HCT116 (cell line): ENCODE data around the gene PLB1. TPM values are rescaled to one million over a fixed set of nuclear protein-coding genes. Genes with fewer than 3 reads are reported as not detected.

Experiments used
- ATAC-seq: fragments of 200-7000 bp; cut with Tn5 transposase; 2 replicates; pipeline ENCODE4 v1.9.1; 2020; ENCODE audit warnings: mild to moderate bottlenecking, moderate library complexity
- BruUV-seq: library from RNA; stranded (reverse); fragments of 400-500 nt; replicated peaks from 2 replicates; lab custom pipeline; 2021; lab: Mats Ljungman, UMichigan
- CTCF ChIA-PET: fragments of 300-600 bp; sonication (Branson Sonifier 250); formaldehyde crosslinking; loops from one replicate; lab custom pipeline; 2021; ENCODE audit warnings: antibody characterized with exemption; lab: Charles Lee
- POLR2A ChIA-PET: fragments of 300-600, 350-600 bp; sonication (Branson Sonifier 250); formaldehyde crosslinking; loops from one replicate; lab custom pipeline; 2021; ENCODE audit warnings: antibody characterized with exemption; lab: Charles Lee
- RAD21 ChIA-PET, 2 experiments: fragments of 300-600 bp; sonication (Branson Sonifier 250); formaldehyde crosslinking; loops; one replicate each; lab custom pipeline; 2023; ENCODE audit warnings: low total read pairs in 2 of 2; ENCODE audit not compliant: uncharacterized antibody in 2 of 2, unreplicated experiment in 2 of 2, low non-redundant PET in 1 of 2; lab: Charles Lee
- DNase-seq: peaks from one replicate; pipeline ENCODE4 v3.0.0-alpha.2; 2010; ENCODE audit warnings: low read depth, low spot score
- H2AFZ ChIP-seq: fragments of 200-600 bp; shearing (Covaris generic), sonication (generic); 2 replicates; pipeline ENCODE4 v1.6.1; 2017; ENCODE audit warnings: low read depth, mixed run types, mixed read lengths, antibody characterized with exemption, low read length; ENCODE audit not compliant: poor library complexity, severe bottlenecking
- H3K27ac ChIP-seq: 2 replicates; pipeline ENCODE4 v1.5.1; 2012; ENCODE audit warnings: low read depth, low read length
- H3K27me3 ChIP-seq: fragments of 200-600 bp; sonication (generic); 2 replicates; pipeline ENCODE4 v1.6.1; 2016; ENCODE audit warnings: mixed run types, low read length, mixed read lengths; ENCODE audit not compliant: insufficient read depth
- H3K36me3 ChIP-seq, 2 experiments: fragments of 200-500 bp in 1 of 2; fragments of 200-600 bp in 1 of 2; sonication (Bioruptor generic) in 1 of 2; sonication (generic) in 1 of 2; 2 replicates each; pipeline versions ENCODE4 v1.5.1 to v1.6.1; 2014 to 2016; ENCODE audit warnings: low read length in 2 of 2, inconsistent platforms in 1 of 2, mixed read lengths in 1 of 2, mixed run types in 1 of 2; ENCODE audit not compliant: insufficient read depth in 2 of 2, control insufficient read depth in 1 of 2
- H3K4me1 ChIP-seq, 2 experiments: fragments of 200-600 bp in 1 of 2; sonication (generic) in 1 of 2; 2 replicates each; pipeline versions ENCODE4 v1.5.1 to v1.6.1; 2012 to 2017; ENCODE audit warnings: low read length in 2 of 2, inconsistent platforms in 1 of 2, mild to moderate bottlenecking in 1 of 2, mixed read lengths in 1 of 2, mixed run types in 1 of 2, moderate library complexity in 1 of 2; ENCODE audit not compliant: insufficient read depth in 2 of 2, control insufficient read depth in 1 of 2
- H3K4me2 ChIP-seq: fragments of 200-600 bp; sonication (generic); 2 replicates; pipeline ENCODE4 v1.6.1; 2017; ENCODE audit warnings: mixed run types, low read length, mixed read lengths
- H3K4me3 ChIP-seq, 2 experiments: fragments of 200-600 bp in 1 of 2; sonication (generic) in 1 of 2; replicated peaks in 1 of 2; 2 replicates each; pipeline ENCODE4 v1.5.1; 2011 to 2016; ENCODE audit warnings: low read length in 2 of 2, control low read depth in 1 of 2, low read depth in 1 of 2, mild to moderate bottlenecking in 1 of 2, mixed read lengths in 1 of 2, mixed run types in 1 of 2
- H3K79me2 ChIP-seq: fragments of 200-600 bp; sonication (generic); 2 replicates; pipeline ENCODE4 v1.6.1; 2017; ENCODE audit warnings: mild to moderate bottlenecking, mixed run types, low read length, moderate library complexity, mixed read lengths; ENCODE audit not compliant: insufficient read depth
- H3K9ac ChIP-seq: fragments of 200-600 bp; sonication (generic); 2 replicates; pipeline ENCODE4 v1.6.1; 2016; ENCODE audit warnings: low read length, mixed read lengths
- H3K9me2 ChIP-seq: fragments of 200-600 bp; sonication (generic), shearing (Covaris generic); 2 replicates; pipeline ENCODE4 v1.6.1; 2017; ENCODE audit warnings: mixed run types, mild to moderate bottlenecking, moderate library complexity; ENCODE audit not compliant: insufficient read depth
- H3K9me3 ChIP-seq, 2 experiments: fragments of 200-500 bp in 1 of 2; fragments of 200-600 bp in 1 of 2; sonication (Bioruptor generic) in 1 of 2; sonication (generic) in 1 of 2; 2 replicates each; pipeline ENCODE4 v1.6.1; 2014 to 2017; ENCODE audit warnings: low read length in 2 of 2, mixed read lengths in 2 of 2, inconsistent platforms in 1 of 2, low read depth in 1 of 2, mild to moderate bottlenecking in 1 of 2, mixed run types in 1 of 2, moderate library complexity in 1 of 2; ENCODE audit not compliant: control insufficient read depth in 1 of 2, insufficient read depth in 1 of 2
- H4K20me1 ChIP-seq: fragments of 200-600 bp; sonication (generic), shearing (Covaris generic); 2 replicates; pipeline ENCODE4 v1.6.1; 2017; ENCODE audit warnings: mixed run types, mild to moderate bottlenecking, moderate library complexity; ENCODE audit not compliant: insufficient read depth
- ATF3 ChIP-seq: IDR thresholded peaks from 2 replicates; pipeline ENCODE4 v1.6.1; 2012
- CEBPB ChIP-seq: IDR thresholded peaks from 2 replicates; pipeline ENCODE4 v1.6.1; 2012; ENCODE audit warnings: low read depth
- CTCF ChIP-seq, 3 experiments: fragments of 200-600 bp in 1 of 3; sonication (generic) in 1 of 3; IDR thresholded peaks in 2 of 3; conservative IDR thresholded peaks in 1 of 3; 2 replicates each; pipeline ENCODE4 v1.5.1; 2012 to 2017; ENCODE audit warnings: low read depth in 2 of 3, low read length in 2 of 3, antibody characterized with exemption in 1 of 3, borderline replicate concordance in 1 of 3, control low read depth in 1 of 3, mild to moderate bottlenecking in 1 of 3, mixed read lengths in 1 of 3, mixed run types in 1 of 3, moderate library complexity in 1 of 3; ENCODE audit not compliant: insufficient read depth in 1 of 3
- EGR1 ChIP-seq: IDR thresholded peaks from 2 replicates; pipeline ENCODE4 v1.6.1; 2012; ENCODE audit warnings: low read depth
- EZH2 ChIP-seq: fragments of 200-600 bp; sonication (generic); IDR thresholded peaks from 2 replicates; pipeline ENCODE4 v1.6.1; 2017; ENCODE audit warnings: antibody characterized with exemption, mixed run types
- EZH2phosphoT487 ChIP-seq: fragments of 200-600 bp; IDR thresholded peaks from 2 replicates; pipeline ENCODE4 v1.6.1; 2018; ENCODE audit warnings: antibody characterized with exemption, borderline replicate concordance
- FOSL1 ChIP-seq: IDR thresholded peaks from 2 replicates; pipeline ENCODE4 v1.6.1; 2012; ENCODE audit warnings: low read depth
- JUND ChIP-seq: IDR thresholded peaks from 2 replicates; pipeline ENCODE4 v1.6.1; 2012
- MAX ChIP-seq: IDR thresholded peaks from 2 replicates; pipeline ENCODE4 v1.6.1; 2012
- POLR2A ChIP-seq: IDR thresholded peaks from 2 replicates; pipeline ENCODE4 v1.7.0; 2011; ENCODE audit warnings: borderline replicate concordance; ENCODE audit not compliant: insufficient read depth, insufficient read length; ENCODE audit errors: extremely low read depth
- REST ChIP-seq: IDR thresholded peaks from 2 replicates; pipeline ENCODE4 v1.6.1; 2012; ENCODE audit warnings: low read depth
- SIN3A ChIP-seq: IDR thresholded peaks from 2 replicates; pipeline ENCODE4 v1.6.1; 2012; ENCODE audit warnings: low read depth
- SP1 ChIP-seq: IDR thresholded peaks from 2 replicates; pipeline ENCODE4 v1.6.1; 2012; ENCODE audit warnings: low read depth
- SRF ChIP-seq: IDR thresholded peaks from 2 replicates; pipeline ENCODE4 v1.6.1; 2012; ENCODE audit warnings: low read depth
- YY1 ChIP-seq: IDR thresholded peaks from 2 replicates; pipeline ENCODE4 v1.6.1; 2011; ENCODE audit warnings: low read length, low read depth, moderate library complexity, mild to moderate bottlenecking; ENCODE audit not compliant: insufficient replicate concordance; ENCODE audit errors: extremely low read depth
- ZBTB33 ChIP-seq: IDR thresholded peaks from 2 replicates; pipeline ENCODE4 v1.6.1; 2011; ENCODE audit warnings: mild to moderate bottlenecking, low read length, moderate library complexity; ENCODE audit not compliant: insufficient replicate concordance; ENCODE audit errors: extremely low read depth
- ZFX ChIP-seq: fragments of 450-650 bp; IDR thresholded peaks from 2 replicates; pipeline ENCODE4 v1.6.1; 2017
- ZNF274 ChIP-seq: fragments of 200-500 bp; sonication (Bioruptor generic); IDR thresholded peaks from 2 replicates; pipeline ENCODE4 v1.6.1; 2014; ENCODE audit warnings: mild to moderate bottlenecking, low read depth, low read length, inconsistent platforms
- intact Hi-C: fragments of 100-400 bp; cut with micrococcal nuclease; formaldehyde crosslinking; loops from 2 replicates; pipeline ENCODE4 v1.10.0; 2022
- total RNA-seq: library from RNA; stranded (reverse); gene quantifications from one replicate; pipeline ENCODE4 v1.2.1, GENCODE V29; 2021; ENCODE audit not compliant: unreplicated experiment

Gene PLB1
- total RNA-seq, 1 experiment from 2014 or later, result 0.49 TPM

- H2AFZ ChIP-seq, result no peak overlapping the region
- H3K4me3 ChIP-seq, result no peak overlapping the region
- RAD21 ChIA-PET, result interaction anchor here in 1 of 2 experiments (0.7 kb wide), 1 partner anchor 80 kb away, joined by 3 read pairs; no protein-coding TSS in a partner anchor
- no peaks in the 10 kb centered on the region for H4K20me1 ChIP-seq
- H3K36me3 ChIP-seq, result no peaks in the 10 kb centered on the region
- TF ChIP-seq EGR1 (no peak), ZNF274 (no peak), SIN3A (no peak), SRF (no peak), EZH2phosphoT487 (no peak), POLR2A (no peak), ZFX (no peak), SP1 (no peak), FOSL1 (no peak), YY1 (no peak), MAX (no peak), ZBTB33 (no peak), JUND (no peak), CTCF (IDR thresholded peaks at IDR 0.05 in 2 of 3, conservative IDR thresholded peaks at IDR 0.05 in 1 of 3; ENCODE audit: borderline replicate concordance in 1 of 3, insufficient read depth in 1 of 3, low read depth in 2 of 3, low read length in 2 of 3) (no peak), ATF3 (no peak), EZH2 (no peak), CEBPB (no peak), REST (no peak)
- no peak overlapping the region for H3K4me2 ChIP-seq
- H3K4me1 ChIP-seq, result peaks cover 12 to 23% of the 10 kb centered on the region in 2 experiments
- no peaks in the 10 kb centered on the region for H3K9me2 ChIP-seq
- H3K9ac ChIP-seq, result no peak overlapping the region
- H3K27ac ChIP-seq, result no peak overlapping the region
- H3K27me3 ChIP-seq, result no peaks in the 10 kb centered on the region
- BruUV-seq, result no TSS peak
- CTCF ChIA-PET, result no interaction called here
- no peaks in the 10 kb centered on the region for H3K9me3 ChIP-seq
- intact Hi-C loops, result no loop called here
- ATAC-seq (no peak), DNase-seq (no peak)
- H3K79me2 ChIP-seq, result no peaks in the 10 kb centered on the region
- POLR2A ChIA-PET, result no interaction called here
Measured at GRCh38 chr2:28681158-28681571, 185.3 kb downstream of the PLB1 start.
